K562 (cell line): ENCODE measurements around the gene CASKIN1. TPM values are rescaled to one million over a fixed set of nuclear protein-coding genes. Genes with fewer than 3 reads are reported as not detected.
A peak's percentile ranks its signal among the peaks of the same experiment; 100 is the strongest.

Experiments
- ATAC-seq: fragments of 200-7000 bp; cut with Tn5 transposase; 3 replicates; pipeline ENCODE4 v1.9.1; 2020; ENCODE audit warnings: moderate library complexity
- BruUV-seq: library from RNA; stranded (reverse); fragments of 400-500 nt; replicated peaks from 2 replicates; lab custom pipeline; 2021; lab: Mats Ljungman, UMichigan
- CTCF ChIA-PET: fragments of 300-600 bp; formaldehyde crosslinking; extraction: SDS; loops from one replicate; lab custom pipeline; 2021; ENCODE audit warnings: low intra/inter-chr PET ratio; lab: Yijun Ruan, JAX
- POLR2A ChIA-PET: fragments of 300-600, 350-650 bp; sonication (Branson Sonifier 250); formaldehyde crosslinking; extraction: SDS; loops from one replicate; lab custom pipeline; 2021; ENCODE audit warnings: antibody characterized with exemption, inconsistent platforms; lab: Yijun Ruan, JAX
- DNase-seq, 4 experiments: peaks; one replicate each; pipeline versions ENCODE4 v3.0.0 to v3.0.0-alpha.2; 2011 to 2018; ENCODE audit warnings: low spot score in 3 of 4, mixed read lengths in 3 of 4; ENCODE audit errors: extremely low read depth in 1 of 4
- FAIRE-seq: peaks from 2 replicates; lab custom pipeline; 2011; peaks lifted over from hg19 to GRCh38; lab: Jason Lieb, UNC
- H2AFZ ChIP-seq: 2 replicates; pipeline ENCODE4 v1.6.0; 2011; ENCODE audit warnings: low read depth, low read length, control low read depth, inconsistent platforms
- H3K27ac ChIP-seq: fragments of 200-600 bp; 3 replicates; pipeline ENCODE4 v1.8.0; 2011; ENCODE audit warnings: low read depth, mild to moderate bottlenecking, control low read depth, inconsistent platforms, low read length, moderate library complexity, mixed read lengths; ENCODE audit errors: extremely low read depth
- H3K27me3 ChIP-seq, 2 experiments: fragments of 300-600 bp in 1 of 2; 2 replicates in 1 of 2; 3 replicates in 1 of 2; pipeline versions ENCODE4 v1.6.0 to v1.8.0; 2011; ENCODE audit warnings: inconsistent platforms in 2 of 2, low read length in 2 of 2, mild to moderate bottlenecking in 1 of 2, mixed read lengths in 1 of 2, moderate library complexity in 1 of 2; ENCODE audit not compliant: control insufficient read depth in 2 of 2, insufficient read depth in 2 of 2
- H3K36me3 ChIP-seq: fragments of 300-600 bp; 3 replicates; pipeline ENCODE4 v1.8.0; 2011; ENCODE audit warnings: mild to moderate bottlenecking, low read length, inconsistent platforms; ENCODE audit not compliant: control insufficient read depth, insufficient read depth
- H3K4me1 ChIP-seq, 2 experiments: fragments of 200-600 bp in 1 of 2; replicated peaks in 1 of 2; 2 replicates in 1 of 2; 3 replicates in 1 of 2; pipeline versions ENCODE4 v1.5.1 to v1.8.0; 2011; ENCODE audit warnings: inconsistent platforms in 2 of 2, low read length in 2 of 2, mild to moderate bottlenecking in 1 of 2, mixed read lengths in 1 of 2, moderate library complexity in 1 of 2; ENCODE audit not compliant: control insufficient read depth in 2 of 2, insufficient read depth in 2 of 2
- H3K4me2 ChIP-seq: 2 replicates; pipeline ENCODE4 v1.6.1; 2011; ENCODE audit warnings: low read length, control low read depth, inconsistent platforms, mixed read lengths; ENCODE audit not compliant: insufficient read depth
- H3K4me3 ChIP-seq: fragments of 200-600 bp; sonication (generic), shearing (Covaris generic); 2 replicates; pipeline ENCODE4 v1.5.1; 2016; ENCODE audit warnings: control low read depth, inconsistent platforms
- H3K79me2 ChIP-seq: fragments of 200-600 bp; 3 replicates; pipeline ENCODE4 v1.8.0; 2011; ENCODE audit warnings: low read length, inconsistent platforms; ENCODE audit not compliant: control insufficient read depth, insufficient read depth
- H3K9ac ChIP-seq, 2 experiments: 2 replicates each; pipeline versions ENCODE4 v1.6.0 to v1.6.1; 2011; ENCODE audit warnings: low read depth in 2 of 2, low read length in 2 of 2, control low read depth in 1 of 2, inconsistent platforms in 1 of 2, mild to moderate bottlenecking in 1 of 2, mixed read lengths in 1 of 2; ENCODE audit not compliant: insufficient read depth in 1 of 2
- H3K9me1 ChIP-seq: one replicate; pipeline ENCODE4 v1.6.0; 2011; ENCODE audit warnings: inconsistent platforms, mild to moderate bottlenecking, low read length, moderate library complexity; ENCODE audit not compliant: control insufficient read depth, insufficient read depth
- H3K9me3 ChIP-seq: replicated peaks from 2 replicates; pipeline ENCODE4 v1.5.1; 2011; ENCODE audit warnings: low read depth, low read length, inconsistent platforms; ENCODE audit not compliant: control insufficient read depth, insufficient read depth
- H4K20me1 ChIP-seq: replicated peaks from 2 replicates; pipeline ENCODE4 v1.6.1; 2011; ENCODE audit warnings: low read length, inconsistent platforms, mixed read lengths; ENCODE audit not compliant: control insufficient read depth, insufficient read depth
- ESRRB ChIP-seq: fragments of 250-450 bp; sonication (Bioruptor Pico); IDR thresholded peaks from 2 replicates; pipeline ENCODE4 v1.5.0; 2020; ENCODE audit warnings: mild to moderate bottlenecking, moderate library complexity, borderline replicate concordance
- MCM3 ChIP-seq: fragments of 450-650 bp; IDR thresholded peaks from 2 replicates; pipeline ENCODE4 v1.6.1; 2016
- RBM39 ChIP-seq: fragments of 200-400 bp; formaldehyde crosslinking; optimal IDR thresholded peaks from 2 replicates; pipeline ENCODE3; 2018; ENCODE audit warnings: low read depth, low read length
- SMARCE1 ChIP-seq: fragments of 450-650 bp; IDR thresholded peaks from 2 replicates; pipeline ENCODE4 v1.7.1; 2016; ENCODE audit warnings: mild to moderate bottlenecking
- ZBTB33 ChIP-seq: sonication (generic); formaldehyde crosslinking; IDR thresholded peaks from 2 replicates; pipeline ENCODE4 v1.8.1; 2023; ENCODE audit warnings: mild to moderate bottlenecking, missing genetic modification reagents
- ZFP1 ChIP-seq: fragments of 450-650 bp; formaldehyde crosslinking; IDR thresholded peaks from 2 replicates; pipeline ENCODE4 v1.4.0; 2020; ENCODE audit warnings: mild to moderate bottlenecking, mixed read lengths
- ZKSCAN3 ChIP-seq: fragments of 250-450 bp; sonication (Bioruptor Pico); IDR thresholded peaks from 2 replicates; pipeline ENCODE4 v1.4.0; 2020
- WGBS: fragments of 100-300 bp; shearing (Covaris generic); methylation state at CpG from one replicate; pipeline ENCODE4 v1.1.6; 2016; ENCODE audit warnings: low coverage, mixed read lengths; ENCODE audit not compliant: insufficient coverage; ENCODE audit errors: missing lambda C conversion rate; 5-methylcytosine and 5-hydroxymethylcytosine counted together
- in situ Hi-C: fragments of 300-500 bp; cut with MboI; formaldehyde crosslinking; loops from 4 replicates; pipeline ENCODE4 v1.15.0; 2018; ENCODE audit warnings: inconsistent platforms, mixed read lengths
- intact Hi-C: fragments of 100-400 bp; cut with micrococcal nuclease; formaldehyde crosslinking; loops from 2 replicates; pipeline ENCODE4 v1.14.2; 2022
- polyA plus RNA-seq, 8 experiments: library from polyadenylated mRNA; depleted of rRNA in 4 of 8; stranded (reverse) in 5 of 8; unstranded in 3 of 8; fragments of >200 nt; fragmentation: Nextera tagmentation in 2 of 8; fragmentation: Illumina TruSeq in 1 of 8; extraction: Ambion mirVana in 2 of 8; extraction: Trizol in 1 of 8; gene quantifications; 2 replicates each; pipeline versions ENCODE4 v1.2.1 to v1.2.3, GENCODE V29; 2011 to 2014; ENCODE audit warnings: inconsistent platforms in 1 of 8, missing spikeins in 1 of 8
- total RNA-seq, 7 experiments: library from RNA; depleted of rRNA in 6 of 7; stranded (reverse); fragments of >200 nt in 6 of 7; fragmentation: Illumina TruSeq in 2 of 7; extraction: Trizol in 2 of 7; gene quantifications; 2 replicates each; pipeline versions ENCODE4 v1.2.1 to v1.2.3, GENCODE V29; 2011 to 2021; ENCODE audit warnings: low replicate concordance in 1 of 7

CASKIN1 gene
- total and polyA plus RNA-seq, 9 of the 15 experiments (the other 6 are each of a cell fraction or from before 2014, with no cell fraction given) = 0.15 to 4.5 (median 1.5) TPM; not detected in 2

- ATAC-seq (no peak), FAIRE-seq (no peak), DNase-seq (no peak)
- peak; percentile 81 for TF ChIP-seq ZBTB33 (CRISPR knock-in tag)
- no peak for TF ChIP-seq RBM39
- Histone ChIP-seq H3K9me3 (no peaks in the 10 kb centered on the region), H3K27me3 (no peaks in the 10 kb centered on the region), H3K9ac (no peak overlapping the region), H3K4me3 (no peak overlapping the region), H4K20me1 (no peaks in the 10 kb centered on the region), H3K79me2 (no peaks in the 10 kb centered on the region), H3K27ac (no peak overlapping the region), H3K4me2 (no peak overlapping the region), H3K4me1 (peaks cover 2 to 87% of the 10 kb centered on the region in 2 experiments; a peak in 3 of 5 replicates), H2AFZ (no peak overlapping the region), H3K36me3 (no peaks in the 10 kb centered on the region), H3K9me1 (no peaks in the 10 kb centered on the region)
- intact Hi-C loops = no loop called here
- 80% methylated on average over 26 of the region's 30 CpGs for WGBS
- in situ Hi-C loops = no loop called here
- BruUV-seq = no TSS peak
- POLR2A ChIA-PET = interaction anchor here (0.9 to 1.9 kb wide), 4 partner anchors 11 to 219 kb away, joined by 3 to 6 read pairs (median 6); partner anchors contain the start of genes RPS2 and TRAF7
- CTCF ChIA-PET = no interaction called here
Measured at GRCh38 chr16:2183671-2184070, 12.7 kb downstream of the CASKIN1 start.

GRCh38 chr16:2181952-2182351 lies 14.5 kb downstream of the CASKIN1 start:
- no peaks in the 10 kb centered on the region for H3K9me3 ChIP-seq
- H4K20me1 ChIP-seq = no peaks in the 10 kb centered on the region; the same call in 1 of the 2 replicates
- H3K79me2 ChIP-seq = no peaks in the 10 kb centered on the region
- ATAC-seq (no peak), FAIRE-seq (no peak), DNase-seq (no peak)
- peaks cover 8% of the 10 kb centered on the region; the same call in 1 of the 3 replicates for H3K36me3 ChIP-seq
- TF ChIP-seq ESRRB = no peak
- TF ChIP-seq SMARCE1 = no peak
- TF ChIP-seq MCM3 = no peak
- no peak for TF ChIP-seq ZFP1 (CRISPR knock-in tag)
- TF ChIP-seq ZKSCAN3 (CRISPR knock-in tag) = no peak
- no peak overlapping the region for H3K4me2 ChIP-seq
- peaks cover 2 to 95% of the 10 kb centered on the region in 2 experiments; a peak in 3 of 5 replicates for H3K4me1 ChIP-seq
- no peak overlapping the region for H3K27ac ChIP-seq
- intact Hi-C loops (no loop called here), in situ Hi-C loops (no loop called here)
- no peak overlapping the region for H3K4me3 ChIP-seq
- BruUV-seq = no TSS peak
- peak overlapping the region in 1 of 2 experiments; percentile 83; a peak in 2 of 4 replicates for H3K9ac ChIP-seq
- no peaks in the 10 kb centered on the region for H3K9me1 ChIP-seq
- 85% methylated on average over 15 of the region's 20 CpGs for WGBS
- POLR2A ChIA-PET = no interaction called here
- CTCF ChIA-PET = no interaction called here
- H3K27me3 ChIP-seq = no peaks in the 10 kb centered on the region
- no peak overlapping the region for H2AFZ ChIP-seq
